GM10266 (cell line): ENCODE data around the gene TBC1D30.
"Not testable (repeated sequence)": the region's sequence is repeated elsewhere in the genome, so short reads cannot be mapped to it uniquely, and the experiment has no call there.

Source experiments
- DNase-seq: peaks from one replicate; pipeline ENCODE4 v3.0.0; 2012; ENCODE audit errors: extremely low spot score
- CTCF ChIP-seq: IDR thresholded peaks from 2 replicates; pipeline ENCODE4 v1.5.1; 2012; ENCODE audit warnings: mild to moderate bottlenecking, low read depth; ENCODE audit not compliant: control insufficient read depth, insufficient read depth; ENCODE audit errors: missing control alignments

TBC1D30 gene

GRCh38 chr12:64836856-64837255 lies 12.4 kb downstream of the TBC1D30 start:
- DNase-seq, result no peak
- TF ChIP-seq CTCF, result no peak

GRCh38 chr12:64837427-64837826 lies 13.0 kb downstream of the TBC1D30 start:
- DNase-seq, result no peak
- TF ChIP-seq CTCF, result no peak

- no peak for DNase-seq
- no peak for TF ChIP-seq CTCF
Measured at GRCh38 chr12:64840119-64840518, 15.7 kb downstream of the TBC1D30 start.

GRCh38 chr12:64840949-64841717 lies 16.7 kb downstream of the TBC1D30 start:
- DNase-seq, result no peak
- TF ChIP-seq CTCF, result no peak

- DNase-seq, result not testable (repeated sequence)
Measured at GRCh38 chr12:64848409-64848808, 24.0 kb downstream of the TBC1D30 start.

GRCh38 chr12:64858882-64859605 lies 34.6 kb downstream of the TBC1D30 start:
- no peak for DNase-seq
- no peak for TF ChIP-seq CTCF

- TF ChIP-seq CTCF, result no peak
Measured at GRCh38 chr12:64860446-64860998, 36.1 kb downstream of the TBC1D30 start.

More at GRCh38 chr12:64860446-64860998, 36.1 kb downstream of the TBC1D30 start:
- DNase-seq, result no peak
